ENCODE measurements around the gene LENG8. TPM values are rescaled to one million over a fixed set of nuclear protein-coding genes. Genes with fewer than 3 reads are reported as not detected.

LENG8 gene
- total RNA-seq, 1 donor, result 39.7 TPM

DNA sequence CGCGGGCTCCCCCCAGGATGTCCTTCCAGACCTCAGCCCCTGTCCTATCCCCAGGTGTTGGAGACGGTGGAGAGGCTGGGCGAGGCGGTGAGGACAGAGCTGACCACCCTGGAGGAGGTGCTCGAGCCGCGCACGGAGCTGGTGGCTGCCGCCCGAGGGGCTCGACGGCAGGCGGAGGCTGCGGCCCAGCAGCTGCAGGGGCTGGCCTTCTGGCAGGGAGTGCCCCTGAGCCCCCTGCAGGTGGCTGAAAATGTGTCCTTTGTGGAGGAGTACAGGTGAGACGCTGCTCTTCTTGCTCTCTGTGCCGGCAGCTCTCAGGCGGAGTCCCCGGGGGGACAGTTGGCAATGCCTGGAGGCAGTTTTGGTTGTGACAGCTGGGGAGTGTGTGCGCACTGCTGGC lies 26.9 kb upstream of the LENG8 start:
- DNase-seq (ENCODE audit: low read depth), result no peak
- no peak overlapping the region for H3K4me3 ChIP-seq (ENCODE audit: low read depth, low read length)
- TF ChIP-seq, protein P1, sequence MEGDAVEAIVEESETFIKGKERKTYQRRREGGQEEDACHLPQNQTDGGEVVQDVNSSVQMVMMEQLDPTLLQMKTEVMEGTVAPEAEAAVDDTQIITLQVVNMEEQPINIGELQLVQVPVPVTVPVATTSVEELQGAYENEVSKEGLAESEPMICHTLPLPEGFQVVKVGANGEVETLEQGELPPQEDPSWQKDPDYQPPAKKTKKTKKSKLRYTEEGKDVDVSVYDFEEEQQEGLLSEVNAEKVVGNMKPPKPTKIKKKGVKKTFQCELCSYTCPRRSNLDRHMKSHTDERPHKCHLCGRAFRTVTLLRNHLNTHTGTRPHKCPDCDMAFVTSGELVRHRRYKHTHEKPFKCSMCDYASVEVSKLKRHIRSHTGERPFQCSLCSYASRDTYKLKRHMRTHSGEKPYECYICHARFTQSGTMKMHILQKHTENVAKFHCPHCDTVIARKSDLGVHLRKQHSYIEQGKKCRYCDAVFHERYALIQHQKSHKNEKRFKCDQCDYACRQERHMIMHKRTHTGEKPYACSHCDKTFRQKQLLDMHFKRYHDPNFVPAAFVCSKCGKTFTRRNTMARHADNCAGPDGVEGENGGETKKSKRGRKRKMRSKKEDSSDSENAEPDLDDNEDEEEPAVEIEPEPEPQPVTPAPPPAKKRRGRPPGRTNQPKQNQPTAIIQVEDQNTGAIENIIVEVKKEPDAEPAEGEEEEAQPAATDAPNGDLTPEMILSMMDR (IDR thresholded peaks at IDR 0.05; ENCODE audit: insufficient read depth, low read depth, low read length), result no peak

DNA sequence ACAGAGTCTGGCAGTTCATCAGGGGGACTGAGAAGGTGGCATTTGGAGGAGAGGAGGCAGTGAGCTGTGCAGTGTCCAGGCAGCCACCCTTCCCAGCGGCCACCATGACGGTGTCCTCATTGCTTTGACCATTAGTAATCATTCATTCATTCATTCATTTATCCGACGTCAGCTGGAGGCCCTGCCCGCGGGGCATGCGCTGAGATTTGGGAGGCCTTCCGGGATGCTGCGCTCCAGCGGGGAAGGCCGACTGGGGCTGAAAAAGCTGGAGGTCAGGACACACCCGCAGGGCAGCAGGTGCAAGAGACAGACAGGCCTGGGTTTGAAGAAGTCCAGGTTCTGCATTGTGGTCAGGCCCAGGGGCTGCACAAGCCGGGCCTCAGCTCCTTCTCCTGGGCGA lies 24.8 kb upstream of the LENG8 start:
- DNase-seq (ENCODE audit: low read depth), result no peak
- H3K4me3 ChIP-seq (ENCODE audit: low read depth, low read length), result no peak overlapping the region
- TF ChIP-seq, protein P1 (IDR thresholded peaks at IDR 0.05; ENCODE audit: insufficient read depth, low read depth, low read length), result no peak

DNA sequence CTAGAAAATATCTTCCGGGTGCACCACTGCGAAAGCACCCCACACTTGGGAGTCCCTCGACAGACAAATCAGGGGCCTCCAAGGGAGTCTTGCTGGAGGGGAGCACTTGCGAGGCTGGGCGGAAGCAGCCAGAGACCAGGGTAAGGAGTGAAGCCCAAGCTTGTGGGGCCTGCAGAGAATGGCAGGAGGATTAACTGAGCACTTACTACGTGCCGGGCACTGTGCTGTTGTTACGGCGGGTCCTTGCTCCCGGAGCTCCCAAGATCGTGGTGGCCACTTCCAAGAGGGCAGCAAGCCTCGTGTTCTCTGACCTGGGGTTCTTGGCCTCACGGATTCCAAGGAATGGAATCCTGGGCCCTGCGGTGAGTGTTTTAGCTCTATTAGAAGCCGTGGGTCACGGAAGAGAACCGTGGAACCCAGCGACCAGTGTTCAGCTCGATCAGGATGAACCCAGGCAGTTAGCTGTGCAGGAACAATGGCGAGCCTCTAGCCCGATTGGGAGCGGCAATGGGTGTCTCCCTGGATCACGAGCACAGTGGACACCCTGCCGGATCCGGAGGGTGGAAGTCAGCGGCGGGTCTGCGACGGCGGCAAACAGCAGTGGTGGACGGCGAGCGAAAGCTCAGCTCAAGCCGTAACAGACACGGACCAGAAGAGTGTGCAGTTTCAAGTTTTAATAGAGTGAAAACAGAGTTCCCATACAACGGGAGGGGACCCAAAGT lies 24.2 kb upstream of the LENG8 start:
- TF ChIP-seq, protein P1 (IDR thresholded peaks at IDR 0.05; ENCODE audit: insufficient read depth, low read depth, low read length), result no peak
- no peak overlapping the region for H3K4me3 ChIP-seq (ENCODE audit: low read depth, low read length)
- DNase-seq (ENCODE audit: low read depth), result no peak

- no peak for DNase-seq (ENCODE audit: low read depth)
- TF ChIP-seq, protein P1 (IDR thresholded peaks at IDR 0.05; ENCODE audit: insufficient read depth, low read depth, low read length), result no peak
- H3K4me3 ChIP-seq (ENCODE audit: low read depth, low read length), result no peak overlapping the region
Observed at GRCh38 chr19:54425382-54425723, 23.6 kb upstream of the LENG8 start.

DNA sequence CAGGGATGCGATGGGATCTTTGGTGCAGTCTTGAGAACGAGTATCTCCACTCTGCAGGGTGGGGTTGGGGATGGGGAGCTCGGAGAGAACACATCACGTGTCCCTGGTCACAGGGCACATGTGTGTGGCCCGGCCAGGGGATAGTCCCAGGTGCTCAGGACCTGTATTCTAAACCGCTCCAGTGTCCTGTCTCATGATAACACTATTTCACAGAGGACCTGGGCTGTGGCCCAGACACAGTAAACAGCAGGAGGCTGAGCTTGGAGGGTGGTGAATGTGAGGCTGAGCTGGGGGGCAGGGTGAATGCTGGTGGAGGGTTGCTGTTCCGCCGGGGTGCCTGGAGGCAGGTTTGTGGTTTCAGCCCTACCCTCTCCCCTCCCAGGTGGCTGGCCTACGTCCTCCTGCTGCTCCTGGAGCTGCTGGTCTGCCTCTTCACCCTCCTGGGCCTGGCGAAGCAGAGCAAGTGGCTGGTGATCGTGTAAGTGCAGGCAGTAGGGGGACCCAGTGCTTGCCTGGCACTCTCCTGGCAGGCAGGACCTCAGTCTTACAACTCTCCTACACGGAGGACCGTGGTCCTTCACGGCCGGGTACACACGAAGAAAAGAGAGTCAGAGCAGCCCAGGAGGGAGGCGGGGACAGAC lies 22.6 kb upstream of the LENG8 start:
- no peak for DNase-seq (ENCODE audit: low read depth)
- no peak overlapping the region for H3K4me3 ChIP-seq (ENCODE audit: low read depth, low read length)
- TF ChIP-seq, protein P1 (IDR thresholded peaks at IDR 0.05; ENCODE audit: insufficient read depth, low read depth, low read length), result no peak

DNA sequence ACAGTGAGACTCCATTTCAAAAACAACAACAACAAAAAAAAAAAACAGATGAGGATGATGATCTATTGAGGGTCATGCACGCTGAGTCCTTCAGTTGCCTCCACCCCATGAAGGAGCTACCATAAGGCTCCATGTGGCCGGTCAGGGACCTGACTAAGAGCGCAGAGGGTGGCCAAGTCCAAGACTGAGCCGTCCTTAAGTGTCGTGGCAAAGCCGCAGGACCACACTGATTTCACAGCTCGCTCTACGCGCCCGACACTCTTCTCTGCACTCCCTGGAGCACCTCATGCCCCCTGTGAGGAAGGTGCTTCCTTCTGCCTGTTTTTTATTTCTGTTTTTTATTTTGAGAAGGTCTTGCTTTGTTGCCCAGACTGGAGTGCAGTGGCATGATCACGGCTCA lies 21.4 kb upstream of the LENG8 start:
- TF ChIP-seq, protein P1 (IDR thresholded peaks at IDR 0.05; ENCODE audit: insufficient read depth, low read depth, low read length), result no peak
- DNase-seq (ENCODE audit: low read depth), result no peak
- no peak overlapping the region for H3K4me3 ChIP-seq (ENCODE audit: low read depth, low read length)
